Gastroesophageal sphincter (tissue), 4 donors: ENCODE data around the gene DAGLB. TPM values are rescaled to one million over a fixed set of nuclear protein-coding genes. Genes with fewer than 3 reads are reported as not detected.

Source experiments
- ATAC-seq: fragments of 150-250 bp; one replicate; pipeline ENCODE4 v1.9.1; 2016; ENCODE audit warnings: mild to moderate bottlenecking, moderate library complexity
- H3K27ac ChIP-seq, 4 donors: fragments of 200-600 bp; sonication (generic) in 3 of 4; 1 replicate in 3 of 4; 2 replicates in 1 of 4; pipeline ENCODE4 v1.5.1; 2016 to 2019
- H3K27me3 ChIP-seq: fragments of 200-600 bp; sonication (generic); one replicate; pipeline ENCODE4 v1.5.1; 2019
- H3K36me3 ChIP-seq, 2 donors: fragments of 200-600 bp; sonication (generic); one replicate each; pipeline ENCODE4 v1.5.1; 2019; ENCODE audit warnings: control low read depth in 1 of 2
- H3K4me1 ChIP-seq, 3 donors: fragments of 200-600 bp; sonication (generic); 1 replicate in 2 of 3; 2 replicates in 1 of 3; pipeline ENCODE4 v1.5.1; 2016 to 2019; ENCODE audit warnings: control low read depth in 2 of 3
- H3K4me3 ChIP-seq, 2 donors: fragments of 200-600 bp; sonication (generic); one replicate each; pipeline ENCODE4 v1.5.1; 2019; ENCODE audit warnings: mild to moderate bottlenecking in 1 of 2, moderate library complexity in 1 of 2
- H3K9me3 ChIP-seq, 3 donors: fragments of 200-600 bp; sonication (generic); one replicate each; pipeline ENCODE4 v1.5.1; 2017 to 2019; ENCODE audit warnings: control low read depth in 2 of 3
- EP300 ChIP-seq: sonication (generic); formaldehyde crosslinking; IDR thresholded peaks from one replicate; pipeline ENCODE4 v1.6.1; 2017; ENCODE audit warnings: antibody characterized with exemption, mild to moderate bottlenecking
- POLR2A ChIP-seq, 2 donors: fragments of 450-650 bp; IDR thresholded peaks; one replicate each; pipeline ENCODE4 v1.6.1; 2017; ENCODE audit warnings: antibody characterized with exemption in 2 of 2, mild to moderate bottlenecking in 2 of 2, moderate library complexity in 1 of 2
- POLR2AphosphoS5 ChIP-seq: sonication (generic); formaldehyde crosslinking; IDR thresholded peaks from one replicate; pipeline ENCODE4 v1.6.1; 2017; ENCODE audit warnings: antibody characterized with exemption
- WGBS, 2 donors: methylation state at CpG; one replicate each; pipeline ENCODE4 v1.1.5; 2018; ENCODE audit warnings: low coverage in 1 of 2; 5-methylcytosine and 5-hydroxymethylcytosine counted together
- total RNA-seq, 4 donors: library from RNA; depleted of rRNA; stranded (reverse); fragments of >200 nt; gene quantifications; one replicate each; pipeline ENCODE4 v1.1.0, GENCODE V29; 2016
- TF ChIP-seq, protein P1 (sequence below), 4 experiments: fragments of 200-600 bp in 2 of 4; fragments of 450-650 bp in 2 of 4; sonication (generic) in 1 of 4; IDR thresholded peaks; one replicate each; pipeline ENCODE4 v1.5.1; 2017 to 2019; ENCODE audit warnings: antibody characterized with exemption in 4 of 4, mild to moderate bottlenecking in 2 of 4, moderate library complexity in 2 of 4

The DAGLB gene
- total RNA-seq, 4 donors from 2014 or later = 6.7 to 10.8 (median 8.6) TPM

DNA sequence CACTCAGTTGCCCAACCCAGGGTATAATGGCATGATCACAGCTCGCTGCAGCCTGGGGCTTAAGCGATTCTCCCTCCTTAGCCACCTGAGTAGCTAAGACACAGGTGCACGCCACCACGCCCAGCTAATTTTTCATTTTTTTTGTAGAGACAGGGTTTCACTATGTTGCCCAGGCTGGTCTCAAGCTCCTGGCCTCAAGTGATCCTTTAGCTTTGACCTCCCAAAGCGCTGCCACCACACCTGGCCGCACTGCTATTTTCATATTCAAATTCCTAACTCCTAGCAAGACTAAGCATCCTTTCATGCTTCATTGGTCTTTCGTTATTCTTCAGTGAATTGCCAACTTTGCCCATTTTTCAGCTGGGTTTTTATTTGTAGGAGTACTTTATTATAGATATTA is 30.4 kb upstream of the DAGLB start:
- Histone ChIP-seq H3K27ac (no peak overlapping the region), H3K27me3 (no peaks in the 10 kb centered on the region), H3K9me3 (no peaks in the 10 kb centered on the region), H3K4me1 (peaks cover 0 to 83% (median 24%) of the 10 kb centered on the region in 3 donors), H3K4me3 (no peak overlapping the region), H3K36me3 (peaks cover 0 to 14% of the 10 kb centered on the region in 2 donors)
- WGBS, 2 donors = 89 to 98% methylated on average over 5 to 7 of the region's 7 CpGs
- ATAC-seq = no peak
- TF ChIP-seq EP300 (no peak), POLR2A (IDR thresholded peaks at IDR 0.05) (no peak), POLR2AphosphoS5 (no peak)
- TF ChIP-seq, protein P1, sequence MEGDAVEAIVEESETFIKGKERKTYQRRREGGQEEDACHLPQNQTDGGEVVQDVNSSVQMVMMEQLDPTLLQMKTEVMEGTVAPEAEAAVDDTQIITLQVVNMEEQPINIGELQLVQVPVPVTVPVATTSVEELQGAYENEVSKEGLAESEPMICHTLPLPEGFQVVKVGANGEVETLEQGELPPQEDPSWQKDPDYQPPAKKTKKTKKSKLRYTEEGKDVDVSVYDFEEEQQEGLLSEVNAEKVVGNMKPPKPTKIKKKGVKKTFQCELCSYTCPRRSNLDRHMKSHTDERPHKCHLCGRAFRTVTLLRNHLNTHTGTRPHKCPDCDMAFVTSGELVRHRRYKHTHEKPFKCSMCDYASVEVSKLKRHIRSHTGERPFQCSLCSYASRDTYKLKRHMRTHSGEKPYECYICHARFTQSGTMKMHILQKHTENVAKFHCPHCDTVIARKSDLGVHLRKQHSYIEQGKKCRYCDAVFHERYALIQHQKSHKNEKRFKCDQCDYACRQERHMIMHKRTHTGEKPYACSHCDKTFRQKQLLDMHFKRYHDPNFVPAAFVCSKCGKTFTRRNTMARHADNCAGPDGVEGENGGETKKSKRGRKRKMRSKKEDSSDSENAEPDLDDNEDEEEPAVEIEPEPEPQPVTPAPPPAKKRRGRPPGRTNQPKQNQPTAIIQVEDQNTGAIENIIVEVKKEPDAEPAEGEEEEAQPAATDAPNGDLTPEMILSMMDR (IDR thresholded peaks at IDR 0.05) = no peak

DNA sequence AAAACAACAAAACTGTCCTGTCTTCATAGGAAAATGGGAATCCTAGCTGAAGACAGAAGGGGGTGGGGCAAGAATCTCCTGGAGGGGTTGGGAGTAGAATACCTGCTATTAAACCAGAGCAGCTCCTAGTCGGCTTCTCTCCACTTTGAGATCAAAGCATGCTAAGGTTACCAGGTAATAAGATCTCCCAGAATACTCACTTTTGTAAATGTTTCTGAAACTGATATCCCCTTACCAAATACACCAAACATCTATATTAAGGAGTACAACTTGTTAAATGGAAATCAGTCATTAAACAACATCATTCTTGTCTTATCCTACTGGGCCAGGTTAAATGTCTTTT is 29.5 kb upstream of the DAGLB start:
- peaks cover 0 to 23% of the 10 kb centered on the region in 2 donors for H3K36me3 ChIP-seq
- H3K4me3 ChIP-seq = no peak overlapping the region
- H3K9me3 ChIP-seq = no peaks in the 10 kb centered on the region
- no peaks in the 10 kb centered on the region for H3K27me3 ChIP-seq
- no peak overlapping the region for H3K27ac ChIP-seq
- TF ChIP-seq POLR2A (IDR thresholded peaks at IDR 0.05) (no peak), EP300 (no peak), POLR2AphosphoS5 (no peak)
- TF ChIP-seq, protein P1 (IDR thresholded peaks at IDR 0.05) = no peak
- WGBS, 2 donors = 64 to 67% methylated on average over 1 of the region's 1 CpG
- peaks cover 0 to 74% (median 21%) of the 10 kb centered on the region in 3 donors for H3K4me1 ChIP-seq
- ATAC-seq = no peak

DNA sequence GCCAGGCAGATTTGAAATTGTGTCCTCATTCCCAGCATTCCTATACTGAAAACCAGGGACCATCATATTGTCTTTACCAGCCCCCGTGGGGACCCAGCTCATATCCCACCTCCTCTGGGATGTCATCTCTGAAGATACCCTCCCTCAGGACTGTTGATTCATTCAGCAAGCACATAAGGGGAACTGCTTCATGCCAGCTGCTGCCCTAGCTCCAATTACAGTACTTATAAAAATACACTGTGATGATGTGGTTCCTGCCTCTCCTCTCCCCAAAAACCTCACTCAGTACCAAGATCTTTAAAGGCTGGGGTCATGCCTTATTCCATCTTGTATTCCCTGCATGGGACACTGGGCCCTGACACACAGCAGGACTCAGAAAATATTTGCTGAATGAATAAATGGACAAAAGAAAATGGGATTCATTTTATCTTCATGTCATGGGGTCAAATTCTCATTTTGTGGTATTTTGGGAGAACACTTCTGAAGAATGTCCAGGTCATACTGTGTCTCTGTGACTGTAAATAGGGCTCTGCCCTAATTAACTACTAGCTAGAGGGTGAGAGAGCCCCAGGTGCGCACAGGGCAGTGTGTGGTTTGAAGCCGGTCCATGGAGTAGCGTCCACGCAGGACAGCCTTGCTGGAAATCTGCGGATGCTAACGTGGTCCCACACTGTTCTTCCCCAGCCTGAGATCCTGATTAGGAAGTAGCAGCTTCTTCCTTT is 29.0 kb upstream of the DAGLB start:
- H3K4me1 ChIP-seq = peaks cover 0 to 69% (median 16%) of the 10 kb centered on the region in 3 donors
- 53 to 68% methylated on average over 2 to 4 of the region's 7 CpGs for WGBS, 2 donors
- no peak overlapping the region for H3K4me3 ChIP-seq
- TF ChIP-seq POLR2AphosphoS5 (no peak), POLR2A (IDR thresholded peaks at IDR 0.05) (no peak), EP300 (no peak)
- TF ChIP-seq, protein P1 (IDR thresholded peaks at IDR 0.05) = no peak
- ATAC-seq = no peak
- no peak overlapping the region for H3K27ac ChIP-seq
- no peaks in the 10 kb centered on the region for H3K9me3 ChIP-seq
- no peaks in the 10 kb centered on the region for H3K27me3 ChIP-seq
- peaks cover 0 to 28% of the 10 kb centered on the region in 2 donors for H3K36me3 ChIP-seq

DNA sequence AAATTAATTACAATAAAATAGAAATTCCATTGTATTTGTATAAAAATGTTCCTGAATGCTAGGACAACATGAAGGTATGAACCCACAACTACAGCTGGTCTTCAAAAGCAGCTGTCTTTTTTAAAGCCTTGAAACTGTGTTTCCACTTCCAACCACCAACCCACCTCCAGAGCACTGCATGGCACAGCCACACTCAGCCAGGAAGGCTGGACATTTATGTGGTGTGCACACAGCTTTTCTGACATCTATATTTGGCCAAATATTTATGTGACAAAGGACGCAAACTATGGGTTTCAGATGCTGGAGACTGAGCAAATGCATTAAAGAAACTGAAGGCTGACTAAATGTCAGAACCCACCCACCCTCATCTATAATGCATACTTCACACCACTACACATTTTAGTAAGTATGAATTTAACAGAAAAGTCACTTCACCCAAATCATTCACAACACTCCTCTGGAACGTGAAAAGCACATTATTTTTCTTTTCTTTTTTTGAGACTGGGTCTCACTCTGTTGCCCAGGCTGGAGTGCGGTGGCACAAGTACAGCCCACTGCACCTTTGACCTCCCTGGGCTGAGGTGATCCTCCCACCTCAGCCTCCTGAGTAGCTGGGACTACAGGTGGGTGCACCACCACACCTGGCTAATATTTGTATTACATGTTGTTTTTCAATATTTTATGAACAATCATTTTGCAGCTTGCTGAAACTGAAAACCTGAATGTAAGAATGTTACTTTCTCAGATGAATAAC is 27.9 kb upstream of the DAGLB start:
- H3K4me3 ChIP-seq = no peak overlapping the region
- H3K27ac ChIP-seq = no peak overlapping the region
- no peak for TF ChIP-seq POLR2AphosphoS5
- TF ChIP-seq EP300 = no peak
- no peak for TF ChIP-seq POLR2A (IDR thresholded peaks at IDR 0.05)
- TF ChIP-seq, protein P1 (IDR thresholded peaks at IDR 0.05) = no peak
- WGBS, 2 donors = 70 to 74% methylated on average over 2 to 3 of the region's 3 CpGs
- peaks cover 0 to 37% of the 10 kb centered on the region in 2 donors for H3K36me3 ChIP-seq
- ATAC-seq = no peak
- no peaks in the 10 kb centered on the region for H3K9me3 ChIP-seq
- H3K4me1 ChIP-seq = peaks cover 0 to 57% (median 14%) of the 10 kb centered on the region in 3 donors
- no peaks in the 10 kb centered on the region for H3K27me3 ChIP-seq
